Astrocyte of the spinal cord (primary cell): Measurements from ENCODE around the gene RNF115.
"Not testable (repeated sequence)": the region's sequence is repeated elsewhere in the genome, so short reads cannot be mapped to it uniquely, and the experiment has no call there.

ENCODE experiments used
- DNase-seq: peaks from one replicate; pipeline ENCODE4 v3.0.0; 2011; ENCODE audit warnings: low read depth, low spot score
- H3K4me3 ChIP-seq: 2 replicates; pipeline ENCODE4 v1.5.1; 2011; ENCODE audit warnings: low read depth, mild to moderate bottlenecking, low read length, moderate library complexity
- in situ Hi-C: cut with HindIII; loops from 2 replicates; pipeline ENCODE4 v1.10.0; 2017; ENCODE audit warnings: low sequenced_read_pairs
- TF ChIP-seq, protein P1 (sequence below): IDR thresholded peaks from 2 replicates; pipeline ENCODE4 v1.5.1; 2012; ENCODE audit warnings: low read depth, mild to moderate bottlenecking, low read length, inconsistent platforms

RNF115 gene

DNA sequence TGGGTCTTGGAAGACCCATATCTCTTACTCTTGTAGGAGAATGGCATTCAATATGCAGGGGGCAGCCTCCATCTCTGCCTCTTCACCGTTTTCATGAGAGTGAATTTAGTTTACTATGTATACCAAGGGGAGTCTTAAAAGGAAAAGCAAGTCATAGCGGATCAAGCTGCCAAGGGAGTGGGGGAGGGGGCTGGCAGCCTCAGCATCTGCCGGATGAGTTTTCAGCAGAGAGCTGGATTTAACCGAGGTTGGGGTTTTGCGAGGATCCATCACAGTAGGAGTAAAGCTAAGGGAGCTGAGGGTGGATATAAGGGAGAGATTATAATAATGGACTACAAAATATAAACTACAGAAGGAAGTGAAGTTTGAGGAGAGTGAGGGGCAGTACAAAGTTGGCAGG lies 94.7 kb downstream of the RNF115 start:
- no peak for DNase-seq
- TF ChIP-seq, protein P1, sequence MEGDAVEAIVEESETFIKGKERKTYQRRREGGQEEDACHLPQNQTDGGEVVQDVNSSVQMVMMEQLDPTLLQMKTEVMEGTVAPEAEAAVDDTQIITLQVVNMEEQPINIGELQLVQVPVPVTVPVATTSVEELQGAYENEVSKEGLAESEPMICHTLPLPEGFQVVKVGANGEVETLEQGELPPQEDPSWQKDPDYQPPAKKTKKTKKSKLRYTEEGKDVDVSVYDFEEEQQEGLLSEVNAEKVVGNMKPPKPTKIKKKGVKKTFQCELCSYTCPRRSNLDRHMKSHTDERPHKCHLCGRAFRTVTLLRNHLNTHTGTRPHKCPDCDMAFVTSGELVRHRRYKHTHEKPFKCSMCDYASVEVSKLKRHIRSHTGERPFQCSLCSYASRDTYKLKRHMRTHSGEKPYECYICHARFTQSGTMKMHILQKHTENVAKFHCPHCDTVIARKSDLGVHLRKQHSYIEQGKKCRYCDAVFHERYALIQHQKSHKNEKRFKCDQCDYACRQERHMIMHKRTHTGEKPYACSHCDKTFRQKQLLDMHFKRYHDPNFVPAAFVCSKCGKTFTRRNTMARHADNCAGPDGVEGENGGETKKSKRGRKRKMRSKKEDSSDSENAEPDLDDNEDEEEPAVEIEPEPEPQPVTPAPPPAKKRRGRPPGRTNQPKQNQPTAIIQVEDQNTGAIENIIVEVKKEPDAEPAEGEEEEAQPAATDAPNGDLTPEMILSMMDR = no peak
- H3K4me3 ChIP-seq = no peak overlapping the region
- in situ Hi-C loops = no loop called here

DNA sequence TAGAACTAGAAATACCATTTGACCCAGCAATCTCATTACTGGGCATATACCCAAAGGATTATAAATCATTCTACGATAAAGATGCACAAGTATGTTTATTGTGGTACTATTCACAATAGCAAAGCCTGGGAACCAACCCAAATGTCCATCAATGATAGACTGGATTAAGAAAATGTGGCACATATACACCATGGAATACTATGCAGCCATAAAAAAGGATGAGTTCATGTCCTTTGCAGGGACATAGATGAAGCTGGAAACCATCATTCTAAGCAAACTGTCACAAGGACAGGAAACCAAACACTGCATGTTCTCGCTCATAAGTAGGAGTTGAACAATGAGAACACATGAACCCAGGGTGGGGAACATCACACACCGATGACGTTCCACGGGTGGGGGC lies 97.7 kb downstream of the RNF115 start:
- DNase-seq, H3K4me3 ChIP-seq, in situ Hi-C loops: not testable (repeated sequence)

DNA sequence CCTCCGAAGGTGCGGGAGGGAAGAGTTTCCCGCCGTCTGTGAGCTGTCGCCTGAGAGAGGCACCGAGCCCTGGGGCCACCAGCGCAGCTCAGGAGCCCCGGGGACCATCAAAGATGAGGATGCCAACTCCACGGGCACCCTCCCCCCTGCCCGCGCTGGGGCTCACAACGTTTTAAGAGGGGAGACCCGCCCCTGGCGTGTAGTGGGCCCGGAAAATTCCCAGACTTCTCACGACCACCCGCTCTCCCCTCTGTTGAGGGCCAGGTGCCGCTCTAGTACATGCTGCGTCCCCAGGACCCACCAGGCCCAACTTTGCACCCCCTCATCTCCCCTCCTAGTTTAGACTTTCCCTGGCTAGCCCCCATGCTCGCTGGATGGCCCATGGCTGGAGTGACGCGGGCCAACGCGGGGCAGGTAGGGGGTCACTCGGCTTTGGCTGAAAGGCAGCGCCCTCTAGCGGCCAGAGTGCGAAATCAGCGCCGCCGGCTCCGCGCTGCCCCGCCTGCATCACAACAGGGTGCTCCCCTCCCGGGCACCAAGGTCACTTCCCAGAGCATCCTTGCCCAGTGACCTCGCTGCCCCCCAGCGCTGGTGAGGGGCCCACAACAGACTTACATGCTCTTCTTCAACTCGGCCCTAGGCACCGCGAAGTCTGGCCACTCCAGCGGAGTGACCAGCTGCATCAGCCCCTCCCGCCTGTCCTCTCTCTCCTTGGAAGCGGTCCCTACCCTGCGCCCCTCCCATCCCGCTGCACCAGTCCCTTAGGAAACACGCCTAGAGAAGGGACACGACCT lies 102.8 kb downstream of the RNF115 start:
- H3K4me3 ChIP-seq = peak overlapping the region; percentile 40
- in situ Hi-C loops = no loop called here
- TF ChIP-seq, protein P1 = peak; percentile 88
- DNase-seq = peak; percentile 46

DNA sequence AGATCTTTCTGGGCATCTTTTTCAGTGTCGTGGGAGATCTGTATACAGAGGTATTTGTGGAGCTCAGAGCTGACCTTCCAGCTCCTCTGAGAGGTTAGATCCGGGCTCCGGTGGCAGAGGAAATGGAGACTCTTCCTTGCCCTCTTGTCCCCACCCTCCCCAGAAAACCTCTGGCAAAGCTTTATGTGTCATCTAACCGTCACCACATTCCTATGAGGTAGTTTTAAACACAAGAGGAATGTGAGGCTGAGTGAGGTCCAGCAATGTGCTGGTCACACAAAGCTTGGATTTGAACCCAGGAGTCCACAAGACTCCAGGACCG lies 103.4 kb downstream of the RNF115 start:
- TF ChIP-seq, protein P1 = no peak
- H3K4me3 ChIP-seq = no peak overlapping the region
- in situ Hi-C loops = no loop called here
- peak; percentile 66 for DNase-seq

DNA sequence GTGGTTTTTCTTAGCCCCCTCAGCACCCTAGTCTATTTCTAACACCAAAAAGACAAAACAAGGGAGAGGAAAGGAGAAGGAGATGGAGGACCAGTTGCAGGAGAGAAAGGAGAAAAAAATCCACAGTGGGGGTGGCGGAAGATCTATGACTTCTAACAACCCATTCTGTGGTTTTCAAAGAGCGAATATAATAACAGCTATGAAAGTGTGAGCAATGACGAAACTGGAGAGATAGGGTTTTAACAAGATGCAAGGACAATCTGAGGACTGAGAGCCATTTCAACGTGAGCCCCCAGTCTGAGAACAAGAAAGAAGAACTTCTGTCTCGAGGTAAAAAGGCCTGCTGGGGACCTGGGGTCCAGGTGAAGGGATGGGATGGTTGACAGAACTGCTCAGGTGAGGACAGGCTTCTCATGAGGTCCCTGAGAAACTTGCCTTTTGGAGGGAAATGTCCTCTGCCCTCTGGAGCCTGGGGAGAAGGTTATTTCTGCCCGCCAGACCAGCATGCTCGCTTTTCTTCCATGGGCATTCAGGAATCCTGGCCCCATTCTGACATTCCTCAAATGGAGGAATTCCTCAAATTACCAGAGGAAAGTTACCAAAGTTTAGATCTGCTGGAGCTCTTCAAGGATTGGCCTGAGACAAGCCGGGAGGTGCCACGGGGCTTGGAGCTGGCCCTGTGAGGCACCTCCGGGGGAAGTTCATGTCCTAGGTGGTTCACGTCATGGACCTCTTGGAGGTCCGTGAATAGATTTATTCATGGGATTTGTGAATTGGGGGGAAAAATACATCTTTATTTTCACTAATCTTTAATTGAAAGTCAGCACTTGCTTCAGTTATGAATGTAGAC lies 104.4 kb downstream of the RNF115 start, which contains the start of gene CD160:
Gene CD160 (plus strand): TSS at position 270 of the 850 bp plus-strand sequence. CDS start 8,829 bp downstream, outside the sequence.
- TF ChIP-seq, protein P1 = no peak
- DNase-seq = no peak
- no peak within 1 kb of the TSS for H3K4me3 ChIP-seq
- in situ Hi-C loops = no loop called here

DNA sequence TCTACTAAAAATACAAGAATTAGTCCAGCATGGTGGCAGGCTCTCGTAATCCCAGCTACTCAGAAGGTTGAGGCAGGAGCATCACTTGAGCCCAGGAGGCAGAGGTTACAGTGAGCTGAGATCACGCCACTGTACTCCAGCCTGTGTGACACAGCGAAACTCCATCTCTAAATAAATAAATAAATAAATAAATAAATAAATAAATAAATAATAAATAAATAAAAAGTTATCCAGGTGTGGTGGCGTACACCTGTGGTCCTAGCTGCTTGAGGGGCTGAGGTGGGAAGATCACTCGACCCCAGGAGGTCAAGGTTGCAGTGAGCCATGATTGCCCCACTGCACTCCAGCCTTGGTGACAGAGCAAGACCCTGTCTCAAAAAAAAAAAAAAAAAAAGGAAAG lies 105.4 kb downstream of the RNF115 start:
- H3K4me3 ChIP-seq, in situ Hi-C loops, DNase-seq: not testable (repeated sequence)

DNA sequence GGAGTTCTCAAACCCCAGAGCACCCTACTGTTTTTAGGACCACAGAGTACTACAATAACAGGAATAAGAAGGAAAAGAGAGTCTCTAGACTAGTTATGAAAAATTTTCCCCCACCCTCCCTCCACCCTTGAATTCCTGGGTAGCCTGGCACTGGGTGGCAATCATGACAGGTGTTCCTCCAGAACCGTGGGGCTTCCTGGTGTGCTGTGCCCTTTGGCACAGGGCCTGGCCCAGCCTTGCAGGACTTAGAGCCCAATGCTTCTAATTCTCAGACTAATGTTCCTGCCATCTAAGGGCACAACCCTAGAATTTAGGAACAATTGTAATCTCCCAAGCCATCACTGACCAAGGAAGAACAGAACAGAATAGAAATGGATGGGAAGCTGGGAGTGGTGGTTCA lies 106.1 kb downstream of the RNF115 start:
- TF ChIP-seq, protein P1 = no peak
- in situ Hi-C loops = no loop called here
- no peak for DNase-seq
- no peak overlapping the region for H3K4me3 ChIP-seq
